ENCODE measurements around the gene YARS1. TPM values are rescaled to one million over a fixed set of nuclear protein-coding genes. Genes with fewer than 3 reads are reported as not detected.

Gene YARS1
- polyA plus RNA-seq, 3 donors, result 38.1 to 42.7 (median 39.8) TPM

DNA sequence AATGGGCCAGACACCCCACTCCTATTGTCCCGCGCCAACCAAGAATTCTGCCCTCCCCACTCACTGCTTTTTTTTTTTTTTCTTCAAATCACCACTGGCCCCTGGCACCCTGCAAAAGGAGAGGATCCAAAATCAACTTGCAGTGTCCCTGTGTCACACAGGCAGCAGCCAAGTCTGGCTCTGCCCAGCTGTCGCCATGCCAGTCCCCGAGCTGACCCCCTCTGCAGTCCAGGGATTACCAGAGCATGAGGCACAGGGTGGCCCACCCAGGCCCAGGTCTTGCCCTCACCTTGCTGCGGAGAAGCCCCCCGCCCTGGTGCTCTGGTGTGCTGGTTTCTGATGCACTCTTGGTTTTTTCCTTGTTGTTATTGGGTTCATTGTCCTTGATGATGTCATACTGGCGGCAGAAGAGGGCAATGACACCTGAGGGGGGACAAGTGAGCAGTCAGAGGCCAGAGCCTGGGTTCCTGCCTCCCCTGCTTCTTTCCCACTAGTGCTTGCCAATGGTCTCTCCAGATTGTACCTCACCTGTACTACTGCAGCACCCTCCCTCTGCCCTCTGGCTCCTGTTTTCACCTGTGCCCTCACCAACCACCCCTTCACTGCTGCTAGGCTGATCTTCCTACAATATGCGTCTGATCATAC is 47.3 kb upstream of the YARS1 start:
- TF ChIP-seq, protein P1, sequence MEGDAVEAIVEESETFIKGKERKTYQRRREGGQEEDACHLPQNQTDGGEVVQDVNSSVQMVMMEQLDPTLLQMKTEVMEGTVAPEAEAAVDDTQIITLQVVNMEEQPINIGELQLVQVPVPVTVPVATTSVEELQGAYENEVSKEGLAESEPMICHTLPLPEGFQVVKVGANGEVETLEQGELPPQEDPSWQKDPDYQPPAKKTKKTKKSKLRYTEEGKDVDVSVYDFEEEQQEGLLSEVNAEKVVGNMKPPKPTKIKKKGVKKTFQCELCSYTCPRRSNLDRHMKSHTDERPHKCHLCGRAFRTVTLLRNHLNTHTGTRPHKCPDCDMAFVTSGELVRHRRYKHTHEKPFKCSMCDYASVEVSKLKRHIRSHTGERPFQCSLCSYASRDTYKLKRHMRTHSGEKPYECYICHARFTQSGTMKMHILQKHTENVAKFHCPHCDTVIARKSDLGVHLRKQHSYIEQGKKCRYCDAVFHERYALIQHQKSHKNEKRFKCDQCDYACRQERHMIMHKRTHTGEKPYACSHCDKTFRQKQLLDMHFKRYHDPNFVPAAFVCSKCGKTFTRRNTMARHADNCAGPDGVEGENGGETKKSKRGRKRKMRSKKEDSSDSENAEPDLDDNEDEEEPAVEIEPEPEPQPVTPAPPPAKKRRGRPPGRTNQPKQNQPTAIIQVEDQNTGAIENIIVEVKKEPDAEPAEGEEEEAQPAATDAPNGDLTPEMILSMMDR (IDR thresholded peaks at IDR 0.05), result no peak
- no peaks in the 10 kb centered on the region for H3K79me2 ChIP-seq (ENCODE audit: insufficient read depth, low read length)
- Mint-ChIP-seq H3K36me3 (peaks cover 41 to 50% of the 10 kb centered on the region in 2 donors), H3K9me3 (peaks cover 0 to 2% (median 0%) of the 10 kb centered on the region in 7 donors), H3K27me3 (ENCODE audit: low read depth in 3 of 3) (peaks cover 7 to 13% (median 8%) of the 10 kb centered on the region in 3 donors), H3K4me3 (no peak overlapping the region), H3K4me1 (no peaks in the 10 kb centered on the region), H3K27ac (no peak overlapping the region)
- no peak for DNase-seq
- 99% methylated on average over 5 of the region's 8 CpGs for WGBS (ENCODE audit: insufficient coverage)
- H3K4me3 ChIP-seq (replicated peaks in 1 of 3; ENCODE audit: low read depth in 2 of 3, low read length in 3 of 3), result no peak overlapping the region
- intact Hi-C loops (cut with micrococcal nuclease), result no loop called here
- H3K9me3 ChIP-seq (replicated peaks in 1 of 2; ENCODE audit: control insufficient read depth in 1 of 2, insufficient read depth in 1 of 2, low read length in 2 of 2), result no peaks in the 10 kb centered on the region
- no peak overlapping the region for H3K9ac ChIP-seq (ENCODE audit: insufficient read depth, low read length, poor library complexity, severe bottlenecking)
- H3K4me1 ChIP-seq (ENCODE audit: control insufficient read depth in 1 of 2, insufficient read depth in 2 of 2, low read length in 2 of 2), result no peaks in the 10 kb centered on the region
- no peak overlapping the region for H3K27ac ChIP-seq (ENCODE audit: low read depth in 1 of 2, low read length in 2 of 2)
- no peaks in the 10 kb centered on the region for H4K20me1 ChIP-seq (ENCODE audit: insufficient read depth, low read length)
- peaks cover 10 to 44% of the 10 kb centered on the region in 2 donors for H3K36me3 ChIP-seq (replicated peaks in 1 of 2; ENCODE audit: control insufficient read depth in 1 of 2, insufficient read depth in 2 of 2, low read length in 2 of 2)
- H3K4me2 ChIP-seq (replicated peaks; ENCODE audit: extremely low read depth, low read length, poor library complexity, severe bottlenecking), result no peak overlapping the region
- peaks cover 1 to 5% of the 10 kb centered on the region in 2 donors for H3K27me3 ChIP-seq (ENCODE audit: control insufficient read depth in 2 of 2, insufficient read depth in 2 of 2, low read length in 2 of 2)
- no peak overlapping the region for H2AFZ ChIP-seq (ENCODE audit: insufficient read depth, low read depth, low read length, poor library complexity, severe bottlenecking)

DNA sequence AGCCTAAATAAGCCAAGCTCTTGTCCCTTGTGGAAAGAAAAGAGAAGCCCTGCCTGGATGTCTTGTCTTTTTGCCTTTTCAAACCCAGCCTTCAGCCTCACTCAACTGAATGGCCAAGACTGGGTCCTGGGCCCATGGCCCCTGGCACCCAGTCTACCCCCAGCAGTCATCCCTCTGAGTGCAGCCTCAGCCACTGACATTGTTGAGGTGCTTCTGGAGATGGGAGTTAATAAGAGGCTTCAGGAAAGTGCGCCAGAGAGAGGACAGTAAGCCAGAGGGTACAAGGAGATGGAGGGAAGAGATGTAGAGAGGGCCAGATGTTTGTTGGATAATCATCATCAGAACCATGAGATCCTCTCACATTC is 46.7 kb upstream of the YARS1 start:
- Histone ChIP-seq H3K4me3 (replicated peaks in 1 of 3; ENCODE audit: low read depth in 2 of 3, low read length in 3 of 3) (no peak overlapping the region), H3K27me3 (ENCODE audit: control insufficient read depth in 2 of 2, insufficient read depth in 2 of 2, low read length in 2 of 2) (no peaks in the 10 kb centered on the region), H3K9ac (ENCODE audit: insufficient read depth, low read length, poor library complexity, severe bottlenecking) (no peak overlapping the region), H3K9me3 (replicated peaks in 1 of 2; ENCODE audit: control insufficient read depth in 1 of 2, insufficient read depth in 1 of 2, low read length in 2 of 2) (no peaks in the 10 kb centered on the region), H4K20me1 (ENCODE audit: insufficient read depth, low read length) (no peaks in the 10 kb centered on the region), H3K4me2 (replicated peaks; ENCODE audit: extremely low read depth, low read length, poor library complexity, severe bottlenecking) (no peak overlapping the region), H3K79me2 (ENCODE audit: insufficient read depth, low read length) (no peaks in the 10 kb centered on the region), H2AFZ (ENCODE audit: insufficient read depth, low read depth, low read length, poor library complexity, severe bottlenecking) (no peak overlapping the region), H3K4me1 (ENCODE audit: control insufficient read depth in 1 of 2, insufficient read depth in 2 of 2, low read length in 2 of 2) (no peaks in the 10 kb centered on the region), H3K36me3 (replicated peaks in 1 of 2; ENCODE audit: control insufficient read depth in 1 of 2, insufficient read depth in 2 of 2, low read length in 2 of 2) (peaks cover 14 to 51% of the 10 kb centered on the region in 2 donors), H3K27ac (ENCODE audit: low read depth in 1 of 2, low read length in 2 of 2) (no peak overlapping the region)
- no peak overlapping the region for H3K27ac Mint-ChIP-seq
- H3K4me1 Mint-ChIP-seq, result no peaks in the 10 kb centered on the region
- 100% methylated on average over 1 of the region's 1 CpG for WGBS (ENCODE audit: insufficient coverage)
- intact Hi-C loops (cut with micrococcal nuclease), result no loop called here
- H3K36me3 Mint-ChIP-seq, result peaks cover 40 to 49% of the 10 kb centered on the region in 2 donors
- H3K27me3 Mint-ChIP-seq (ENCODE audit: low read depth in 3 of 3), result peaks cover 2 to 9% (median 2%) of the 10 kb centered on the region in 3 donors
- DNase-seq, result no peak
- no peak overlapping the region for H3K4me3 Mint-ChIP-seq
- H3K9me3 Mint-ChIP-seq, result peaks cover 0 to 2% (median 0%) of the 10 kb centered on the region in 7 donors
- TF ChIP-seq, protein P1 (IDR thresholded peaks at IDR 0.05), result no peak

Measured in CD14-positive monocyte (primary cell).